GM18526 (cell line): Measurements from ENCODE around the gene HCN2.

Source experiments
- POLR2A ChIP-seq: IDR thresholded peaks from 3 replicates; pipeline ENCODE4 v1.6.1; 2011; ENCODE audit not compliant: insufficient read length; ENCODE audit errors: extremely low read depth

The HCN2 gene

GRCh38 chr19:608155-609003 lies 18.7 kb downstream of the HCN2 start:
- TF ChIP-seq POLR2A, result no peak

GRCh38 chr19:609004-609346 lies 19.3 kb downstream of the HCN2 start:
- TF ChIP-seq POLR2A, result no peak

- TF ChIP-seq POLR2A, result no peak
Measured at GRCh38 chr19:610071-610800, 20.6 kb downstream of the HCN2 start.

GRCh38 chr19:610801-611480 lies 21.3 kb downstream of the HCN2 start:
- no peak for TF ChIP-seq POLR2A

GRCh38 chr19:611481-611868 lies 21.8 kb downstream of the HCN2 start:
- TF ChIP-seq POLR2A, result no peak

- no peak for TF ChIP-seq POLR2A
Measured at GRCh38 chr19:612941-613340, 23.3 kb downstream of the HCN2 start.

GRCh38 chr19:613732-614567 lies 24.3 kb downstream of the HCN2 start:
- no peak for TF ChIP-seq POLR2A

- no peak for TF ChIP-seq POLR2A
Measured at GRCh38 chr19:615619-616018, 25.9 kb downstream of the HCN2 start.

GRCh38 chr19:616062-616700 lies 26.5 kb downstream of the HCN2 start:
- TF ChIP-seq POLR2A, result no peak

GRCh38 chr19:616747-617526 lies 27.3 kb downstream of the HCN2 start:
- TF ChIP-seq POLR2A, result no peak

- no peak for TF ChIP-seq POLR2A
Measured at GRCh38 chr19:617551-618246, 28.0 kb downstream of the HCN2 start.

- TF ChIP-seq POLR2A, result no peak
Measured at GRCh38 chr19:618247-618619, 28.6 kb downstream of the HCN2 start.

- TF ChIP-seq POLR2A, result no peak
Measured at GRCh38 chr19:618674-619285, 29.1 kb downstream of the HCN2 start.
